B cell (primary cell): ENCODE results near the gene DNM1L. TPM values are rescaled to one million over a fixed set of nuclear protein-coding genes. Genes with fewer than 3 reads are reported as not detected.

Experiments used
- ATAC-seq: fragments of 200-7000 bp; cut with Tn5 transposase; one replicate; pipeline ENCODE4 v1.10.0; 2021; ENCODE audit warnings: low read depth, mild to moderate bottlenecking, moderate number of reproducible peaks, moderate library complexity
- CTCF ChIA-PET: fragments of 350-600 bp; sonication (Branson Sonifier 250); formaldehyde crosslinking; loops from one replicate; lab custom pipeline; 2021; ENCODE audit warnings: antibody characterized with exemption, inconsistent platforms; lab: Charles Lee
- POLR2A ChIA-PET: fragments of 350-600 bp; sonication (Branson Sonifier 250); formaldehyde crosslinking; loops from one replicate; lab custom pipeline; 2021; ENCODE audit warnings: antibody characterized with exemption; lab: Charles Lee
- DNase-seq: peaks from one replicate; pipeline ENCODE4 v3.0.0; 2013
- H2AFZ ChIP-seq: 2 replicates; pipeline ENCODE4 v1.6.1; 2012; ENCODE audit warnings: mild to moderate bottlenecking, low read depth, low read length; ENCODE audit not compliant: insufficient read depth, poor library complexity, severe bottlenecking
- H3K27ac ChIP-seq, 2 donors: 1 replicate in 1 of 2; 2 replicates in 1 of 2; pipeline ENCODE4 v1.5.1; 2012 to 2013; ENCODE audit warnings: low read length in 2 of 2, mild to moderate bottlenecking in 2 of 2, moderate library complexity in 1 of 2
- H3K27me3 ChIP-seq, 4 experiments: fragments of 200-600 bp in 1 of 4; sonication (generic) in 1 of 4; replicated peaks in 1 of 4; 1 replicate in 2 of 4; 2 replicates in 2 of 4; pipeline versions ENCODE4 v1.6.1 to v1.7.0; 2013 to 2016; ENCODE audit warnings: low read length in 3 of 4, mild to moderate bottlenecking in 2 of 4, mixed read lengths in 1 of 4, moderate library complexity in 1 of 4; ENCODE audit not compliant: insufficient read depth in 4 of 4, control insufficient read depth in 3 of 4; ENCODE audit errors: control extremely low read depth in 1 of 4
- H3K36me3 ChIP-seq, 2 experiments: replicated peaks in 1 of 2; 1 replicate in 1 of 2; 2 replicates in 1 of 2; pipeline versions ENCODE4 v1.6.1 to v1.7.1; 2013; ENCODE audit warnings: low read length in 1 of 2; ENCODE audit not compliant: insufficient read depth in 2 of 2, control insufficient read depth in 1 of 2; ENCODE audit errors: control extremely low read depth in 1 of 2, extremely low read depth in 1 of 2
- H3K4me1 ChIP-seq, 2 donors: fragments of 200-600 bp in 1 of 2; sonication (generic) in 1 of 2; 1 replicate in 1 of 2; 2 replicates in 1 of 2; pipeline versions ENCODE4 v1.5.1 to v1.6.1; 2013 to 2017; ENCODE audit warnings: low read length in 2 of 2; ENCODE audit not compliant: control insufficient read depth in 2 of 2, insufficient read depth in 2 of 2
- H3K4me2 ChIP-seq: replicated peaks from 2 replicates; pipeline ENCODE3; 2012; ENCODE audit warnings: mild to moderate bottlenecking, low read depth, low read length; ENCODE audit not compliant: poor library complexity, severe bottlenecking
- H3K4me3 ChIP-seq, 5 experiments: fragments of 200-600 bp in 1 of 5; sonication (generic) in 1 of 5; 1 replicate in 3 of 5; 2 replicates in 2 of 5; pipeline versions ENCODE4 v1.5.1 to v1.7.0; 2011 to 2016; ENCODE audit warnings: low read length in 4 of 5, mild to moderate bottlenecking in 4 of 5, low read depth in 2 of 5, control low read depth in 1 of 5, moderate library complexity in 1 of 5; ENCODE audit not compliant: insufficient read depth in 1 of 5; ENCODE audit errors: control extremely low read depth in 1 of 5, extremely low read depth in 1 of 5
- H3K79me2 ChIP-seq: fragments of 200-600 bp; sonication (generic); one replicate; pipeline ENCODE4 v1.6.0; 2016; ENCODE audit warnings: low read length; ENCODE audit not compliant: control insufficient read depth, insufficient read depth
- H3K9ac ChIP-seq: fragments of 200-600 bp; sonication (generic); 2 replicates; pipeline ENCODE4 v1.6.1; 2017; ENCODE audit warnings: mild to moderate bottlenecking, low read length, moderate library complexity
- H3K9me3 ChIP-seq, 3 donors: one replicate each; pipeline versions ENCODE4 v1.6.1 to v1.7.1; 2013; ENCODE audit warnings: low read length in 2 of 3; ENCODE audit not compliant: control insufficient read depth in 2 of 3, insufficient read depth in 1 of 3; ENCODE audit errors: control extremely low read depth in 1 of 3
- H4K20me1 ChIP-seq: 2 replicates; pipeline ENCODE4 v1.6.0; 2012; ENCODE audit warnings: mild to moderate bottlenecking, low read length; ENCODE audit not compliant: insufficient read depth, control insufficient read depth, poor library complexity, severe bottlenecking
- H3K27ac Mint-ChIP-seq: one replicate; pipeline ENCODE4 v1.8.0; 2021; ENCODE audit warnings: mixed read lengths
- H3K27me3 Mint-ChIP-seq: one replicate; pipeline ENCODE4 v1.8.0; 2021; ENCODE audit warnings: mixed read lengths
- H3K4me1 Mint-ChIP-seq: one replicate; pipeline ENCODE4 v1.8.0; 2021; ENCODE audit warnings: mixed read lengths
- H3K4me3 Mint-ChIP-seq: one replicate; pipeline ENCODE4 v1.8.0; 2021; ENCODE audit warnings: mixed read lengths
- H3K9me3 Mint-ChIP-seq: one replicate; pipeline ENCODE4 v1.8.0; 2022; ENCODE audit warnings: mixed read lengths; ENCODE audit not compliant: insufficient read depth
- CTCF ChIP-seq: fragments of 200-600 bp; IDR thresholded peaks from one replicate; pipeline ENCODE4 v1.8.0; 2022; ENCODE audit warnings: antibody characterized with exemption, mild to moderate bottlenecking
- EZH2 ChIP-seq: IDR thresholded peaks from 2 replicates; pipeline ENCODE4 v1.6.1; 2012; ENCODE audit warnings: borderline replicate concordance, low read depth, mild to moderate bottlenecking, moderate library complexity, low read length; ENCODE audit not compliant: insufficient read depth, poor library complexity, severe bottlenecking
- WGBS: methylation state at CpG from one replicate; pipeline ENCODE4 v1.1.5; 2013; ENCODE audit warnings: missing lambda C conversion rate; ENCODE audit not compliant: insufficient coverage; 5-methylcytosine and 5-hydroxymethylcytosine counted together
- intact Hi-C: fragments of 100-400 bp; cut with micrococcal nuclease; formaldehyde crosslinking; loops from one replicate; pipeline ENCODE4 v1.10.0; 2022
- polyA plus RNA-seq: library from polyadenylated mRNA; depleted of rRNA; stranded (reverse); fragments of >200 nt; gene quantifications from 2 replicates; pipeline ENCODE4 v1.2.3, GENCODE V29; 2012
- total RNA-seq, 2 donors: library from RNA; stranded (reverse); fragments of 120-200 nt in 1 of 2; gene quantifications; 1 replicate in 1 of 2; 2 replicates in 1 of 2; pipeline versions ENCODE4 v1.2.3 to v1.2.4, GENCODE V29; 2013 to 2022

The DNM1L gene
- total and polyA plus RNA-seq, 2 donors (not counting 1 experiment from before 2014, with no cell fraction given) = 23.3 to 74.2 TPM

GRCh38 chr12:32773691-32774090 lies 94.6 kb downstream of the DNM1L start:
- no peaks in the 10 kb centered on the region for H3K4me1 Mint-ChIP-seq
- POLR2A ChIA-PET = no interaction called here

GRCh38 chr12:32776258-32776657 lies 97.2 kb downstream of the DNM1L start:
- no peaks in the 10 kb centered on the region for H3K4me1 ChIP-seq
- no peaks in the 10 kb centered on the region for H3K9me3 Mint-ChIP-seq
- no peaks in the 10 kb centered on the region for H3K4me1 Mint-ChIP-seq
- H3K36me3 ChIP-seq = no peaks in the 10 kb centered on the region
- no peak overlapping the region for H3K4me2 ChIP-seq
- no peaks in the 10 kb centered on the region for H4K20me1 ChIP-seq
- H3K27ac Mint-ChIP-seq = no peak overlapping the region
- H3K27me3 ChIP-seq = peaks cover 0 to 7% (median 0%) of the 10 kb centered on the region in 4 experiments
- CTCF ChIA-PET = no interaction called here
- POLR2A ChIA-PET = no interaction called here
- TF ChIP-seq EZH2 = no peak
- TF ChIP-seq CTCF = no peak
- no peaks in the 10 kb centered on the region for H3K9me3 ChIP-seq
- no peak overlapping the region for H3K27ac ChIP-seq
- intact Hi-C loops = no loop called here
- H3K27me3 Mint-ChIP-seq = peaks cover 39% of the 10 kb centered on the region
- no peak overlapping the region for H3K4me3 Mint-ChIP-seq
- no peak overlapping the region for H2AFZ ChIP-seq
- H3K79me2 ChIP-seq = no peaks in the 10 kb centered on the region
- ATAC-seq = no peak
- DNase-seq = no peak
- 100% methylated on average over 1 of the region's 4 CpGs for WGBS
- H3K9ac ChIP-seq = no peak overlapping the region
- no peak overlapping the region for H3K4me3 ChIP-seq

More at GRCh38 chr12:32773691-32774090, 94.6 kb downstream of the DNM1L start:
- 50% methylated on average over 1 of the region's 6 CpGs for WGBS
- Histone ChIP-seq H3K9me3 (no peaks in the 10 kb centered on the region), H3K27ac (no peak overlapping the region), H2AFZ (no peak overlapping the region), H3K4me3 (no peak overlapping the region), H4K20me1 (no peaks in the 10 kb centered on the region), H3K4me2 (no peak overlapping the region), H3K4me1 (no peaks in the 10 kb centered on the region), H3K79me2 (no peaks in the 10 kb centered on the region), H3K27me3 (peaks cover 0 to 11% (median 3%) of the 10 kb centered on the region in 4 experiments), H3K36me3 (no peaks in the 10 kb centered on the region), H3K9ac (no peak overlapping the region)
- Mint-ChIP-seq H3K9me3 (no peaks in the 10 kb centered on the region), H3K27me3 (peaks cover 44% of the 10 kb centered on the region), H3K27ac (no peak overlapping the region), H3K4me3 (no peak overlapping the region)
- ATAC-seq = no peak
- intact Hi-C loops = no loop called here
- DNase-seq = no peak
- CTCF ChIA-PET = no interaction called here
- TF ChIP-seq CTCF (no peak), EZH2 (no peak)
